Erythroblast (primary cell): Measurements from ENCODE around the gene ARRDC1.
"Not testable (repeated sequence)": the region's sequence is repeated elsewhere in the genome, so short reads cannot be mapped to it uniquely, and the experiment has no call there.

Experiments used
- DNase-seq, 2 experiments: peaks; one replicate each; lab custom pipeline; 2025; lab: John Stamatoyannopoulos, UW
- GATA1 ChIP-seq: IDR thresholded peaks from 2 replicates; pipeline ENCODE4 v1.6.1; 2011; ENCODE audit warnings: low read depth, mild to moderate bottlenecking, control low read depth, low read length, moderate library complexity
- POLR2A ChIP-seq: IDR thresholded peaks from 2 replicates; pipeline ENCODE4 v1.6.1; 2011; ENCODE audit warnings: mild to moderate bottlenecking, low read length

Gene ARRDC1

GRCh38 chr9:137613259-137613658, 7.8 kb downstream of the ARRDC1 start:
- TF ChIP-seq POLR2A (peak; percentile 2), GATA1 (no peak)
- no peak for DNase-seq

GRCh38 chr9:137613738-137614523, 8.4 kb downstream of the ARRDC1 start:
- no peak for DNase-seq
- TF ChIP-seq POLR2A, result no peak
- TF ChIP-seq GATA1, result no peak

DNA sequence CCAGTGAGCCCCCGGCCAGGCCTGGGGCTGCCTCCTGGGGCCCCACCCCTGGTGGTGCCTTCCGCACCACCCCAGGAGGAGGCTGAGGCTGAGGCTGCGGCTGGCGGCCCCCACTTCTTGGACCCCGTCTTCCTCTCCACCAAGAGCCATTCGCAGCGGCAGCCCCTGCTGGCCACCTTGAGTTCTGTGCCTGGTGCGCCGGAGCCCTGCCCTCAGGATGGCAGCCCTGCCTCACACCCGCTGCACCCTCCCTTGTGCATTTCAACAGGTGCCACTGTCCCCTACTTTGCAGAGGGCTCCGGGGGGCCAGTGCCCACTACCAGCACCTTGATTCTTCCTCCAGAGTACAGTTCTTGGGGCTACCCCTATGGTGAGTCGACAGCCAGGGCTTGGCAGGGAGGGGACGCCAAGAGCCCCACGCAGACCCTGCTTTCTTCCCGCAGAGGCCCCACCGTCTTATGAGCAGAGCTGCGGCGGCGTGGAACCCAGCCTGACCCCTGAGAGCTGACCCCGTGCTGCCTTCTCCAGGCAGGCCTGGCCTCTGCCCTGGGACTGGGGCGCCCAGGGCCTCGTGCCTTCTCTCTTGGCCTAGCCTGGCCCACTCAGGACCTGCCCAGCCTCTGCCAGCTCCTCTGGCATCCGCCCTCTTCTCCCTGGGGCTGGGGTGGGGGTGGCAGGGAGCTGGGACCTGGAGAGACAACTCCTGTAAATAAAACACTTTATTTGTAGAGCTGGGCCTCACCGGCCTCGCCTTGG, 9.3 kb downstream of the ARRDC1 start:
- TF ChIP-seq GATA1 (no peak), POLR2A (no peak)
- no peak for DNase-seq

- no peak for DNase-seq
- no peak for TF ChIP-seq GATA1
Measured at GRCh38 chr9:137615387-137615871, 9.9 kb downstream of the ARRDC1 start.

GRCh38 chr9:137618105-137619067, 12.9 kb downstream of the ARRDC1 start, which contains the start of gene EHMT1:
Gene EHMT1 (plus strand): TSS chr9:137619005. CDS start chr9:137619029, 24 bp downstream.
- DNase-seq, result peak; percentile 91 to 96
- no peak for TF ChIP-seq GATA1
- TF ChIP-seq POLR2A, result peak; percentile 82

DNA sequence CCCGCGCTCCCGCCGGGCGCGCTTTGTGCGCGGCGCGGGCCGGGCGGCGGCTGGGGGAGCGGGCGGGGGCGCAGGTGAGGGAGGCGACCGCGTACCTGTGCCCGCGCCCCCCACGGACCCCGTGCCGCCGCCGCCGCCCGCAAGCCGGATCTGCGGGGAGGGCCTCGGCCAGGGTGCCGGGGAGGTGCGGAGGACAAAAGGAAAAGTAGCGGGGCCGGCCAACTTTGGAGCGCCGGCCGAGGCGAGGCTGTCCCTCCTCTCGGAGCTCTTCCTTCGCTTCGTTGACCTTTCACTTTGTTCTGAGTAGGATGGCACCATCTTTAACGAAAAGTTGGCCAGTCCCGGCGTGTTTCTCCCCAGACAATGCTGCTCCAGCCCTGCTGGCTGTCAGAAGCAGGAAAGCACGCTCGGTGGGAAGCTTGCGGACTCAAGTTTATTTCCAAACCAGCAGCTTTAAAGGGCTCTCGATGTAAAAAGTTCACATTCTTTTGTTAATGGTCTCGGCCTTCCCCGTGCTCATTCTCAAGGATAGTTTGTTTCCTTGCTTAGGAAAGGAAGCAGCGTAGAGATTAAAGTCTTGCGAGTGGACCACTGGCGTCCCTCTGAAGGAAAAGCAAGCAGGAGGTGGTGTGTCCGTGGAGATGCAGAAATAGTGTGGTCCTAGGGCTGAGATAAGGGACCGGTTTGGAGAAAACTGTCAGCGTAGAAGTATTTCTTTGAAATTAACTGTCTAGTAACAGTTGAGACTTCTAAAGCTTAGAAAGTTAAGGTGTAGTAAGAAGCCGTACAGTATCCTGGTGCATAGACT, 14.0 kb downstream of the ARRDC1 start:
- TF ChIP-seq POLR2A, result no peak
- TF ChIP-seq GATA1, result no peak
- DNase-seq, result peak; percentile 65 to 74

DNA sequence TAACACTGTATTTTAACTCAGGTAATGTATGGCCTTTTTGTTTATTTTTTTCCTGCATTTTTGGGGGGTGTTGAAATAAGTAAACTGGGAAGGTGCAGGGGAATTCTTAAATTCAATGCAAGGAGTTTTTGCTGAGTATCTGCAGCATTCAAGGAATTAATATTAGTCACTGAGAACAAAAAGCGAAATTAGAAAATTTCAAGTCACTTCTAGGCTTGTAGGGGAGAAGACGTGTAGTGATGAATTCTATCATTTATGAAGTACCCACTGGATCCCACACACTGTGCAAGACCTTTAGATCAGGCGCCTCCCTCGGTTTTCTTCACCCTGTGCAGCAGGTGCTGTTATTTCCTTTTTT, 14.5 kb downstream of the ARRDC1 start:
- no peak for DNase-seq
- no peak for TF ChIP-seq POLR2A

- TF ChIP-seq GATA1 (no peak), POLR2A (no peak)
- DNase-seq, result no peak
Measured at GRCh38 chr9:137620581-137620980, 15.1 kb downstream of the ARRDC1 start.

DNA sequence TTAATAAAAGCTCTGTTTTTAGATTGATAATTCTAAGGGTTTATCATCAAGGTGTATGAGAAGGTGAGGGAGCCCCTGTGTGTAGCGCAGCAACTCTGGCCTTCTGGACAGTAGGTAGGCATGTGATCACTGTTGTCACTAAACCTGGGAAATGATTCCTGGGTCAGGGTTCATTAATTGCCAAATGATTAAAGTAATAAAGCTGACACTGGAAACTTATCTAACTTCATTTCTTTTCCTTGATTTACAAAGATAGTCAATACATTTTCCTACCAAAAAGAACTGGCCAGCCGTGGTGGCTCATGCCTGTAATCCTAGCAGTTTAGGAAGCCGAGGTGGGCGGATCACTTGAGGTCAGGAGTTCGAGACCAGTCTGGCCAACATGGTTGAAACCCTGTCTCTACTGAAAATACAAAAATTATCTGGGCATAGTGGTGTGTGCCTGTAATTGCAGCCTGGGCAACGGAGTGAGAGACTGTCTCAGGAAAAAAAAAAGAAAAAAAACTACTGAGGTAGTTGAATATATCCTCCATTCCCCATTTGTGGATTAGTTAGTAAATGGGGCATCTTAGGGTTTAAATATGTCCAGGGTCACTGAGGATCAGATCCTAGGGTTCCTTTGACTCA, 15.8 kb downstream of the ARRDC1 start:
- TF ChIP-seq POLR2A, result no peak
- TF ChIP-seq GATA1, result no peak
- peak; percentile 31 to 44 for DNase-seq

DNA sequence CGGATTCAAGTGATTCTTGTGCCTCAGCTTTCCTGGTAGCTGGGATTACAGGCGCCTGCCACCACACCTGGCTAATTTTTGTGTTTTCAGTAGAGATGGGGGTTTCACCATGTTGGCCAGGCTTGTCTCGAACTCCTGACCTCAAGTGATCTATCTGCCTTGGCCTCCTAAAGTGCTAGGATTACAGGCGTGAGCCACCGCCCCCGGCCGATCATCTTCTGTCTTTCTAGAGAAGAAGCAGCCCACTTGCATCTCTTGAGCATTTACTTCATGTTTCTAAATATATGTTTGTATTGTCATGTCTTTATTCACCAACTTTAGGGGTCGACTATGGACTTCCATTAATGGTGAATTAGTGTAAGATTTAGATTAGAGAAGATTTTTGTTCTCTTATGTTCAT, 16.7 kb downstream of the ARRDC1 start:
- not testable (repeated sequence) for DNase-seq

DNA sequence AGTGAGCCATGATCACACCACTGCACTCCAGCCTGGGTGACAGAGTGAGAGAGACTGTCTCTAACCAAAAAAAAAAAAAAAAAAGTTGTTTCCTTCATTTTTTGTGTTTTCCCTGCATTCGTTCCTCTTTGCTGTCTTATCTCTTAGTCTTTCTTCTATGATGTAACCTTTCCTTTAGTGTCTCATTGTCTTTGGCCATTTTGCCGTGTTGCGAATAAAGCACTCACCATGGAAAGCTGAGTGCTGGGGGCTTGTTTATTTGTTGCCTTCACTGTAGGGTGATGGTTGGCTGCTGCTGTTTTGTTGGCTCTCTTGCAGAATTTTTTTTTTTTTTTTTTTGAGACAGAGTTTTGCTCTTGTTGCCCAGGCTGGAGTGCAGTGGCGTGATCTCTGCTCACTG, 21.0 kb downstream of the ARRDC1 start:
- no peak for DNase-seq
- no peak for TF ChIP-seq GATA1

- not testable (repeated sequence) for DNase-seq
Measured at GRCh38 chr9:137627406-137627805, 21.9 kb downstream of the ARRDC1 start.

- DNase-seq, result no peak
- TF ChIP-seq POLR2A (no peak), GATA1 (no peak)
Measured at GRCh38 chr9:137630126-137630525, 24.6 kb downstream of the ARRDC1 start.
